GM18505 (cell line): ENCODE data around the gene NELL1.
"Not testable (repeated sequence)": the region's sequence is repeated elsewhere in the genome, so short reads cannot be mapped to it uniquely, and the experiment has no call there.

ENCODE experiments used
- ATAC-seq: cut with Tn5 transposase; IDR thresholded peaks from one replicate; pipeline ENCODE4 v1.9.1; 2021; ENCODE audit not compliant: unreplicated experiment
- POLR2A ChIP-seq: IDR thresholded peaks from 4 replicates; pipeline ENCODE4 v1.6.1; 2011; ENCODE audit warnings: borderline replicate concordance; ENCODE audit not compliant: insufficient read depth, insufficient read length; ENCODE audit errors: extremely low read depth

NELL1 gene

GRCh38 chr11:20835561-20835960, 166.2 kb downstream of the NELL1 start:
- no peak for TF ChIP-seq POLR2A
- no peak for ATAC-seq

GRCh38 chr11:20839231-20839630, 169.8 kb downstream of the NELL1 start:
- ATAC-seq: no peak
- TF ChIP-seq POLR2A: no peak

- no peak for ATAC-seq
- TF ChIP-seq POLR2A: no peak
These were observed 171.0 kb downstream of the NELL1 start for GRCh38 chr11:20840341-20840740.

- no peak for TF ChIP-seq POLR2A
These were observed 174.8 kb downstream of the NELL1 start for GRCh38 chr11:20844216-20844615.

GRCh38 chr11:20844630-20845029, 175.2 kb downstream of the NELL1 start:
- no peak for TF ChIP-seq POLR2A
- ATAC-seq: no peak

More at GRCh38 chr11:20844216-20844615, 174.8 kb downstream of the NELL1 start:
- ATAC-seq: no peak

GRCh38 chr11:20854215-20854955, 185.0 kb downstream of the NELL1 start:
- ATAC-seq: no peak
- no peak for TF ChIP-seq POLR2A

- no peak for TF ChIP-seq POLR2A
- no peak for ATAC-seq
These were observed 191.9 kb downstream of the NELL1 start for GRCh38 chr11:20861322-20861721.

- not testable (repeated sequence) for ATAC-seq
These were observed 192.9 kb downstream of the NELL1 start for GRCh38 chr11:20862263-20862662.

- TF ChIP-seq POLR2A: no peak
- ATAC-seq: no peak
These were observed 195.2 kb downstream of the NELL1 start for GRCh38 chr11:20864628-20865027.

- TF ChIP-seq POLR2A: no peak
- ATAC-seq: no peak
These were observed 195.8 kb downstream of the NELL1 start for GRCh38 chr11:20865161-20865560.

- TF ChIP-seq POLR2A: no peak
- ATAC-seq: no peak
These were observed 199.7 kb downstream of the NELL1 start for GRCh38 chr11:20869123-20869522.

GRCh38 chr11:20873054-20873453, 203.7 kb downstream of the NELL1 start:
- TF ChIP-seq POLR2A: no peak
- ATAC-seq: no peak

- no peak for TF ChIP-seq POLR2A
These were observed 205.0 kb downstream of the NELL1 start for GRCh38 chr11:20874358-20874757.

GRCh38 chr11:20875889-20876288, 206.5 kb downstream of the NELL1 start:
- ATAC-seq: no peak
- TF ChIP-seq POLR2A: no peak

More at GRCh38 chr11:20874358-20874757, 205.0 kb downstream of the NELL1 start:
- no peak for ATAC-seq

GRCh38 chr11:20876738-20877137, 207.4 kb downstream of the NELL1 start:
- TF ChIP-seq POLR2A: no peak

GRCh38 chr11:20880094-20880493, 210.7 kb downstream of the NELL1 start:
- no peak for TF ChIP-seq POLR2A
- ATAC-seq: no peak

More at GRCh38 chr11:20876738-20877137, 207.4 kb downstream of the NELL1 start:
- ATAC-seq: no peak
